ENCODE results near the gene EXOC1. TPM values are rescaled to one million over a fixed set of nuclear protein-coding genes. Genes with fewer than 3 reads are reported as not detected.
A peak's percentile ranks its signal among the peaks of the same experiment; 100 is the strongest.

Gene EXOC1
- total RNA-seq, 2 experiments from 2014 or later = 21.7 to 22.2 TPM

- Mint-ChIP-seq H3K9me3 (no peaks in the 10 kb centered on the region), H3K4me1 (peaks cover 4% of the 10 kb centered on the region), H3K36me3 (peaks cover 11% of the 10 kb centered on the region), H3K27ac (no peak overlapping the region), H3K4me3 (no peak overlapping the region), H3K27me3 (no peaks in the 10 kb centered on the region)
- DNase-seq = no peak
Observed at GRCh38 chr4:55871299-55871800, 17.9 kb downstream of the EXOC1 start.

- Mint-ChIP-seq H3K27ac (no peak overlapping the region), H3K4me3 (no peak overlapping the region)
Observed at GRCh38 chr4:55874831-55875230, 21.4 kb downstream of the EXOC1 start.

GRCh38 chr4:55876387-55876786 is 22.9 kb downstream of the EXOC1 start:
- H3K9me3 Mint-ChIP-seq = no peaks in the 10 kb centered on the region
- no peaks in the 10 kb centered on the region for H3K4me1 Mint-ChIP-seq
- no peak overlapping the region for H3K27ac Mint-ChIP-seq
- H3K27me3 Mint-ChIP-seq = no peaks in the 10 kb centered on the region
- peaks cover 18% of the 10 kb centered on the region for H3K36me3 Mint-ChIP-seq
- H3K4me3 Mint-ChIP-seq = no peak overlapping the region
- no peak for DNase-seq

More at GRCh38 chr4:55874831-55875230, 21.4 kb downstream of the EXOC1 start:
- Mint-ChIP-seq H3K4me1 (no peaks in the 10 kb centered on the region), H3K9me3 (no peaks in the 10 kb centered on the region), H3K27me3 (no peaks in the 10 kb centered on the region), H3K36me3 (peaks cover 14% of the 10 kb centered on the region)
- no peak for DNase-seq

GRCh38 chr4:55879224-55879623 is 25.8 kb downstream of the EXOC1 start:
- Mint-ChIP-seq H3K4me3 (no peak overlapping the region), H3K36me3 (peaks cover 22% of the 10 kb centered on the region), H3K27ac (no peak overlapping the region), H3K4me1 (no peaks in the 10 kb centered on the region), H3K27me3 (no peaks in the 10 kb centered on the region), H3K9me3 (no peaks in the 10 kb centered on the region)
- no peak for DNase-seq

GRCh38 chr4:55880652-55881280 is 27.3 kb downstream of the EXOC1 start:
- H3K36me3 Mint-ChIP-seq = peaks cover 22% of the 10 kb centered on the region
- no peaks in the 10 kb centered on the region for H3K27me3 Mint-ChIP-seq
- DNase-seq = no peak
- no peaks in the 10 kb centered on the region for H3K9me3 Mint-ChIP-seq
- H3K4me1 Mint-ChIP-seq = no peaks in the 10 kb centered on the region
- peak overlapping the region; percentile 29 for H3K27ac Mint-ChIP-seq
- no peak overlapping the region for H3K4me3 Mint-ChIP-seq

GRCh38 chr4:55884093-55884850 is 30.8 kb downstream of the EXOC1 start:
- Mint-ChIP-seq H3K27ac (no peak overlapping the region), H3K4me1 (peaks cover 3% of the 10 kb centered on the region), H3K27me3 (no peaks in the 10 kb centered on the region)

GRCh38 chr4:55884851-55885219 is 31.4 kb downstream of the EXOC1 start:
- peaks cover 13% of the 10 kb centered on the region for H3K36me3 Mint-ChIP-seq
- peaks cover 3% of the 10 kb centered on the region for H3K4me1 Mint-ChIP-seq
- no peak overlapping the region for H3K4me3 Mint-ChIP-seq
- H3K9me3 Mint-ChIP-seq = no peaks in the 10 kb centered on the region
- no peaks in the 10 kb centered on the region for H3K27me3 Mint-ChIP-seq
- DNase-seq = no peak
- no peak overlapping the region for H3K27ac Mint-ChIP-seq

More at GRCh38 chr4:55884093-55884850, 30.8 kb downstream of the EXOC1 start:
- Mint-ChIP-seq H3K36me3 (peaks cover 12% of the 10 kb centered on the region), H3K4me3 (no peak overlapping the region), H3K9me3 (no peaks in the 10 kb centered on the region)
- DNase-seq = no peak

- no peaks in the 10 kb centered on the region for H3K9me3 Mint-ChIP-seq
- no peak overlapping the region for H3K4me3 Mint-ChIP-seq
- peaks cover 15% of the 10 kb centered on the region for H3K36me3 Mint-ChIP-seq
- peaks cover 16% of the 10 kb centered on the region for H3K4me1 Mint-ChIP-seq
- no peak for DNase-seq
- no peak overlapping the region for H3K27ac Mint-ChIP-seq
- no peaks in the 10 kb centered on the region for H3K27me3 Mint-ChIP-seq
Observed at GRCh38 chr4:55887594-55887993, 34.1 kb downstream of the EXOC1 start.

GRCh38 chr4:55892156-55892555 is 38.7 kb downstream of the EXOC1 start:
- H3K27ac Mint-ChIP-seq = no peak overlapping the region
- H3K27me3 Mint-ChIP-seq = no peaks in the 10 kb centered on the region
- peaks cover 16% of the 10 kb centered on the region for H3K4me1 Mint-ChIP-seq
- no peak for DNase-seq
- H3K9me3 Mint-ChIP-seq = no peaks in the 10 kb centered on the region
- peaks cover 26% of the 10 kb centered on the region for H3K36me3 Mint-ChIP-seq
- H3K4me3 Mint-ChIP-seq = no peak overlapping the region

GRCh38 chr4:55896622-55897021 is 43.2 kb downstream of the EXOC1 start:
- Mint-ChIP-seq H3K36me3 (peaks cover 22% of the 10 kb centered on the region), H3K27me3 (no peaks in the 10 kb centered on the region), H3K4me1 (peaks cover 7% of the 10 kb centered on the region), H3K4me3 (no peak overlapping the region), H3K27ac (peak overlapping the region; percentile 22), H3K9me3 (no peaks in the 10 kb centered on the region)
- no peak for DNase-seq

- Mint-ChIP-seq H3K4me1 (peaks cover 18% of the 10 kb centered on the region), H3K27me3 (no peaks in the 10 kb centered on the region), H3K27ac (no peak overlapping the region), H3K9me3 (peaks cover 1% of the 10 kb centered on the region), H3K4me3 (no peak overlapping the region), H3K36me3 (peaks cover 25% of the 10 kb centered on the region)
- DNase-seq = no peak
Observed at GRCh38 chr4:55902677-55903076, 49.2 kb downstream of the EXOC1 start.

- DNase-seq = no peak
- H3K36me3 Mint-ChIP-seq = peaks cover 26% of the 10 kb centered on the region
- H3K27ac Mint-ChIP-seq = peak overlapping the region; percentile 48
- no peaks in the 10 kb centered on the region for H3K27me3 Mint-ChIP-seq
- H3K9me3 Mint-ChIP-seq = peaks cover 1% of the 10 kb centered on the region
- peaks cover 22% of the 10 kb centered on the region for H3K4me1 Mint-ChIP-seq
- no peak overlapping the region for H3K4me3 Mint-ChIP-seq
Observed at GRCh38 chr4:55903577-55903976, 50.1 kb downstream of the EXOC1 start.

GRCh38 chr4:55904576-55904975 is 51.1 kb downstream of the EXOC1 start:
- DNase-seq = no peak
- H3K4me3 Mint-ChIP-seq = no peak overlapping the region
- H3K27me3 Mint-ChIP-seq = no peaks in the 10 kb centered on the region
- H3K9me3 Mint-ChIP-seq = peaks cover 1% of the 10 kb centered on the region
- peaks cover 26% of the 10 kb centered on the region for H3K36me3 Mint-ChIP-seq
- H3K27ac Mint-ChIP-seq = no peak overlapping the region
- peaks cover 22% of the 10 kb centered on the region for H3K4me1 Mint-ChIP-seq

GRCh38 chr4:55906323-55906722 is 52.9 kb downstream of the EXOC1 start:
- Mint-ChIP-seq H3K9me3 (peaks cover 1% of the 10 kb centered on the region), H3K27ac (peak overlapping the region; percentile 59)

GRCh38 chr4:55906989-55907388 is 53.5 kb downstream of the EXOC1 start:
- Mint-ChIP-seq H3K27me3 (no peaks in the 10 kb centered on the region), H3K4me1 (peaks cover 22% of the 10 kb centered on the region), H3K9me3 (peaks cover 1% of the 10 kb centered on the region), H3K27ac (peak overlapping the region; percentile 82), H3K4me3 (peak overlapping the region; percentile 37), H3K36me3 (peaks cover 21% of the 10 kb centered on the region)
- DNase-seq = no peak

More at GRCh38 chr4:55906323-55906722, 52.9 kb downstream of the EXOC1 start:
- Mint-ChIP-seq H3K27me3 (no peaks in the 10 kb centered on the region), H3K4me3 (no peak overlapping the region), H3K36me3 (peaks cover 21% of the 10 kb centered on the region), H3K4me1 (peaks cover 22% of the 10 kb centered on the region)
- no peak for DNase-seq

Data from activated naive CD8-positive, alpha-beta T cell treated with anti-CD3 and anti-CD28 coated beads for 36 hours (primary cell).